NCI-H1105 treated with DMSO at 0.1 percent for 48 hours (cell line): ENCODE results near the gene CYP46A1.

ENCODE experiments used
- DNase-seq: peaks from one replicate; lab custom pipeline; 2025; lab: John Stamatoyannopoulos, UW

CYP46A1 gene

GRCh38 chr14:99673305-99674063 lies 10.6 kb upstream of the CYP46A1 start:
- DNase-seq, result no peak

- DNase-seq, result no peak
Observed at GRCh38 chr14:99674064-99674650, 9.9 kb upstream of the CYP46A1 start.

GRCh38 chr14:99674776-99675381 lies 9.2 kb upstream of the CYP46A1 start:
- DNase-seq, result no peak

DNA sequence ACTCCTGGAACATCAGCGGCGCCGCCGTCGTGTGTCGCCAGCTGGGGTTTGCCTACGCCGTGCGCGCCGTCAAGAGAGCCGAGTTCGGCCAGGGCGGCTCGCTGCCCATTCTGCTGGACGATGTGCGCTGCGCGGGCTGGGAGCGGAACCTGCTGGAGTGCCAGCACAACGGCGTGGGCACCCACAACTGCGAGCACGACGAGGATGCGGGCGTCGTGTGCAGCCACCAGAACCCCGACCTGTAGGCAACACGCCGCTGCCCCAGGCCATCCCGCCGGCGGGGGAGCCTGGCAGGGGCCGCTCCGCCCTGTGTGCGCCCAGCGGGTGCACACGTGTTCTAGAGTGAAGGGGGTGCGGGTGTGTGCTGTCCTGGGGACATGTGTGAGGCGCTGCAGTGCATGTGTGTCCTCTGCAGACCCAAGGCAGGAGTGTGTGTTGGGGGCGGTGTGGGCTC lies 8.7 kb upstream of the CYP46A1 start:
- DNase-seq, result no peak

- DNase-seq, result no peak
Observed at GRCh38 chr14:99675951-99676350, 8.1 kb upstream of the CYP46A1 start.

- DNase-seq, result no peak
Observed at GRCh38 chr14:99676657-99677056, 7.4 kb upstream of the CYP46A1 start.

- no peak for DNase-seq
Observed at GRCh38 chr14:99677231-99678140, 6.6 kb upstream of the CYP46A1 start.

DNA sequence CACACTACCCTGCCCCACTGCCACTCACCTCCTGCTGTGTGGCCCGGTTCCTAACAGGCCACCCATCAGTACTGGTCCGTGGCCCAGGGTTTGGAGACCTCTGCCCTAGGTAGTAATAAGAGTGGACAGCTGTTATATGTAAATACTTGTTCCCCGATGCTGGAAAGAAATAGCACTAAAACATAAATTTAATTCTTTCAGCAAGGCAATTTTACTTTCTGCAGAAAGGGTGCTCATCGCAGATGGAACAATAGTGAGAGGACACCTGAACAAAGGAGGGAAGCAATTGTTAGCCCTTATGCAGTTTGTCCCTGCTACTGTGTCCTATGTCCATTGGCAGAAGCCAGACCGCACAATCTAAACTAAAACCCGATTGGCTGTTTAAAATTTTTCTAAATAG lies 5.9 kb upstream of the CYP46A1 start:
- DNase-seq, result no peak

DNA sequence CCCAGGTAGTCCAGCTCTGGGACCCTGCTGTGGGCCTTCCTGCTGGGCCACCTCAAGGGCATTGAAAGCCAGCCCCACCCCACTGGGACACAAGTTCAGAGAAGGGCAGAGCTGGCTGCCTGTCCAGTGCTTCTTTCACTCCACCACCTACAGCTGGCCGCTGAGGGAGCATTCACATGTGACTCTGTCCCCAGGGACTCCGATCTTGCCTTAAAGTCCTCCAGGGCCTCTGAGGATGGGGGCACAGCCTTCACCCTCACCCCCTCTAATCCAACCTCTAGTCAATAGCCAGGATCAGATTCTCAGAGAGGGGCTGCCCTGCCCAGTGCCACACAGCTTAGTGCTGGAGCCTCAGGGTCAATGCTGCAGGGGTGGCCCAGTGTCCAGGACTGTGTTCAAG lies 5.0 kb upstream of the CYP46A1 start:
- no peak for DNase-seq

DNA sequence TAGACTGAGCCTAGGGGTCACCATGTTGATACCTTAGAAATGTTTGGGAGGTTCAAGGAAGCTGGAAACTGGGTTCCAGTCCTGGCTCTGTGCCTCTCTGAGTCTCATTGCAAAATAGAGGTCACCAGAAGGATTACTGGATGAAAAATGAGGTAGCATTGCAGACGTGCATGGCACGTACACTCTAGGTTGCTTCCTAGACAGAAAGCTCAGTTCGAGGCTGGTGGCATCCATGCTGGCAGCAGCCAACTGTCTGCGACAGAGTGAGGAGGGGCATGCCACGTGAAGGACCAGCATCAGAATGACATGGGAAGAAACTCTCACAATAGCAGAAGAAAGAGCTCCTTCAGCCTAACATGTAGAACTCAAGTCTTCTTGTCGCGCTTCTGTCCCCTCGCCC lies 4.6 kb upstream of the CYP46A1 start:
- DNase-seq, result no peak

DNA sequence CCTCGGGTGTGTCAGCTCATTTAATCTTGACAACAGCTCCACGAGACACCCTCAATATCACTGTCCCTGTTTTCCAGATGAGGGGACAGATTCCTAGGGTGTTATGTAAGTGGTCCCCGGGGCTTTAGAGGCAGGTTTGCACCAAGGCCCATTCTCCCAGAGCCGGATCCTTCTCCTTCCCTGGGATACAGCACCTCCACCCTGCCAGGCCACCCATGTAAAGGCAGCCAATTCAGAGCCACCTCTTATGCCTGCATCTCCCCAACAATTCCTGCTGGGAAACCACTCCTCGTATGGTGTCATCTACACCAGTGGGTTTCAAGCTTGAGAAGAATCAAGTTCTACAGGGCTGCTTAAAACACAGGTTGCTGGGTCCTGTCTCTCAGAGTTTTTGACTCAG lies 4.1 kb upstream of the CYP46A1 start:
- DNase-seq, result no peak

DNA sequence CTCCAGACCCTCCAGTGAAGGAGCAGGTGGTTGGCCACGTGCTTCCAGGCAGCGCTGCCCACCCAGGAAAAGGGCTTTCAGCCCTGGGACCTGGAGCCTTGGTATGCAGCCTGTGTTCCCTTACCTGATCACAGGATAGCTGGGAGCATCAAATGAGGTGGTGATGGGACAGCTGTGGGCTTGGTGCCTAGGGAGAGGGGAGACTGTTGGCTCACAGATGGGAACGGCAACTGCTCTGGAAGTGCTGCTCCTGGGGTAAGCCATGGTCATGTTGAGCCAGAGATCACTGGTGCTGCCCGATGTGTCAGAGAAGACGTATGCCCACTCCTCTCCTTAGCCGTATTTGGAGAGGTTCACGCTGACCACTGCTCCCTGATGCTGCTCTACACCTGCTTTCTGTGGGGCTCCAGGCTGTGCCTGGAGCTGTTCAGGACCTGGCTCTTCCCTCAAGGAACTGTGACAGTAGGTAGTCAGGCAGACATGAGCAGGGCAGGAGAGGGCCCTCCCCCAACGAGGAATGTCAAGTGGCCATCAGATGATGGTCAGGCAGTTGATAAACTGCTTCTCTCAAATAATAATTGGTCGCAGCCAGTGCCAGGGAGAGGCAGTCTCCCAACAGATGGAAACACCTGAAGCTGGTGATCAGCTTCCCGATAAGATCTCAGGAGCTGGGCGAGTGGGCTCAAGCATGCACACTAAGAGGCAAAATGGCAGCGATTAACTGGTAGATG lies 2.8 kb upstream of the CYP46A1 start:
- peak; percentile 87 for DNase-seq

GRCh38 chr14:99681832-99682148 lies 2.3 kb upstream of the CYP46A1 start:
- no peak for DNase-seq

DNA sequence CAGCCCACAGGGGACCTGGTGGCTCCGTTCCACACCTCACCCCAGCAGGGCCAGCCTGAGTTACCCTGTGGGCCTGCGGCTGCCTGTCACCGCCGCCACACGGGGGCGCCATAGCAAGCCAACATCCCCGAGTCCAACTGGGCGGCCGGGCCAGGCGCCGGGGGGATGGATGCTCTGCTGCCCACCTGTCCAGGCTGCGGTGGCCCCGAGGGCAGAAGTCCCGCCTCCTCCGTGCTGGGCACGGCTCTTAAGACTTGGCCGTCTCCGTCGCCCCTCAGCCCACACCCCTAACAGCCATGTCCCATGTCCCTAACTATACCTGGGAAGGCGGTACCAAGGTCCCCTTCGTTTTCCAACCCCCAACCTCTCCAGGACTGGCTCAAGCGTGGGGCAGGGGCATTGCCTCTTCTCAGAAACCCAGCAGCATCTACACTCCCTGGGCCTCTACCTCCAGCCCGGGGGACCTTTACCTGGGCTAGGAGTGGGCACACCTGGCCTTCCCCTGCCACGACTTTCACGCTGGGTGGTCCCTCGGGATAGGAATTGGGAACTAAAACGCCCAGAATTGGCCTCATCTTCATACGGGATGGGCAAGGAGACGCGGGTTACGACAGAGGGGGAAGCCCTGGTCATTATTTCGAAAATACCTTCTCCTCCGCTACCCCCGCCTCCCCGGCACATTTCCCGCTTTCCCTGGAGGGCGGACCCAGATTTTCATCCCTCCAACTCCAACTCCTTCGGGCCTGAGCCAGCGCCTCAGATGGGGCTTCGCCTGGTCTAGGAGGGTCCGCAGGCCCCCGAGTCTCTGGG lies 1.1 kb upstream of the CYP46A1 start:
- DNase-seq, result peak; percentile 74

GRCh38 chr14:99684410-99684934 lies 374 bp downstream of the CYP46A1 start:
- peak; percentile 11 for DNase-seq

DNA sequence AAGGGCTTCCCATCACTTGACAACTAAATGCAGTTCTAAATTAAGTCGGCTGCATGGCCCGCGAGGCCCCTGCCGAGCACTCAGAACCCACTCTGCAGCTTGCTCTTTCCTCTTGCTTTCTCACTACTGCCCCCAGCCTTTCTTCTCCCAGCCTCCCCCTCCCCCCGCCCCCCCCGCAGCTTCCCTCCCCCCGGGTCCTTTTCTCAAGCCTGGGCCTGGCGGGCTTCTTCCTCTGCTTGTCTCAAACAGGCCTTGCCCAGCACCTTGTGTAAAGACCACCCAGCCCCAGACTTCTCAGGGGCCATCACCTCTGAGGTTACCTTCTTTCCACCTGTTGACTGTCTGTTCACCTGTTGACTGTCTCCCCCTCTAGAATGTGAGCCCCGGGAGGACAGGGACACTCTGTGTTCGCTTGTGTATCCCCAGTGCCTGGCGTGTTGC lies 1.1 kb downstream of the CYP46A1 start:
- no peak for DNase-seq

- DNase-seq, result no peak
Observed at GRCh38 chr14:99685596-99685995, 1.5 kb downstream of the CYP46A1 start.

DNA sequence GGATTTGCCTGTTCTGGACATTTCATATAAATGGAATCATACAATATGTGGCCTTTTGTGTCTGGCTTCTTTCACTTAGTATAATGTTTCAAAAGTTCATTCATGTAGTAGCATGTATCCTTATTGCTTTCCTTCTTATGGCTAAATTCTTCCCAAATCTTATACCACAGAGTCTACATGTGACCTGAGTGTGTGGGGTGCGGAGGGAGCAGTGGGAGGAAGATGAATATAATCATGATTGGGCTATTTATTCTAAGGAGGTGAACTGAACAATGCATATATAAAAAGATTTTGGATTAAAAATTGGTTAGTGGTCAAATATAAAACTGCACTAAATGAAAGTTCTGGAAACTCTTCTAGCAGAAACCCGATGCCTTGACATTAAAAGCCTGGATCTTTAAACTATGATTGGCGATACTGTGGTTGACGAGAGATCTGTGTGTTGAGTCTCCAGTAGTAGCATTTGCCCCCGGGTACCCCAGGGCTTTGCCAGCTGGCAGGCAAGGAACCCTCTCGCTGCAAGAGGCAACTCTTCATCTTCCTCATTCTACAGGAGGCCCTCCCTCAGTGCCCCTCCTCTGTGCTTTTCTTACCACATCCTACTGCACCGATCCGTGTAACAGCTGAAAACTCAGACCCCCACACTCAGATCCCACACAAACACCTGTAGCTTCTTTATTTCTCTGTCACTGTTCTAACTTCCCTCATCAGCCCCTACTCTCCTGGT lies 2.6 kb downstream of the CYP46A1 start:
- DNase-seq, result no peak

GRCh38 chr14:99687284-99688209 lies 3.4 kb downstream of the CYP46A1 start:
- DNase-seq, result peak; percentile 28
